GM23338 (cell line): ENCODE data around the gene CCDC188. TPM values are rescaled to one million over a fixed set of nuclear protein-coding genes. Genes with fewer than 3 reads are reported as not detected.

Experiments used
- ATAC-seq: fragments of 200-7000 bp; cut with Tn5 transposase; 3 replicates; pipeline ENCODE4 v1.9.1; 2020
- DNase-seq: peaks from one replicate; pipeline ENCODE4 v3.0.0-alpha.2; 2015; ENCODE audit warnings: low spot score
- H2AFZ ChIP-seq: fragments of 200-600 bp; sonication (generic); 2 replicates; pipeline ENCODE4 v1.8.0; 2016; ENCODE audit warnings: antibody characterized with exemption, mild to moderate bottlenecking, moderate library complexity
- H3F3A ChIP-seq: fragments of 200-600 bp; sonication (generic); replicated peaks from 2 replicates; pipeline ENCODE4 v1.8.0; 2017; ENCODE audit warnings: antibody characterized with exemption, mixed run types, low read depth
- H3K27ac ChIP-seq: fragments of 200-600 bp; sonication (generic); 2 replicates; pipeline ENCODE4 v1.6.1; 2016; ENCODE audit warnings: low read depth
- H3K27me3 ChIP-seq: fragments of 200-600 bp; sonication (generic); 2 replicates; pipeline ENCODE4 v1.8.0; 2016; ENCODE audit warnings: mild to moderate bottlenecking, mixed run types, moderate library complexity; ENCODE audit not compliant: insufficient read depth
- H3K36me3 ChIP-seq: fragments of 200-600 bp; sonication (generic); 2 replicates; pipeline ENCODE4 v1.8.0; 2016; ENCODE audit warnings: mild to moderate bottlenecking; ENCODE audit not compliant: insufficient read depth
- H3K4me1 ChIP-seq: fragments of 200-600 bp; sonication (generic); 2 replicates; pipeline ENCODE4 v1.8.0; 2016; ENCODE audit warnings: mild to moderate bottlenecking, moderate library complexity; ENCODE audit not compliant: insufficient read depth
- H3K4me2 ChIP-seq: fragments of 200-600 bp; sonication (generic); 2 replicates; pipeline ENCODE4 v1.7.1; 2017; ENCODE audit warnings: mixed run types
- H3K4me3 ChIP-seq: fragments of 200-600 bp; sonication (generic); 2 replicates; pipeline ENCODE4 v1.6.1; 2016; ENCODE audit warnings: mixed run types
- H3K79me2 ChIP-seq: fragments of 200-600 bp; sonication (generic); replicated peaks from 2 replicates; pipeline ENCODE4 v1.8.0; 2017; ENCODE audit warnings: mild to moderate bottlenecking; ENCODE audit not compliant: insufficient read depth
- H3K9me2 ChIP-seq: fragments of 200-600 bp; sonication (generic); 2 replicates; pipeline ENCODE4 v1.8.0; 2017; ENCODE audit not compliant: insufficient read depth
- H4K20me1 ChIP-seq: fragments of 200-600 bp; sonication (generic); replicated peaks from 2 replicates; pipeline ENCODE4 v1.8.0; 2017; ENCODE audit warnings: mild to moderate bottlenecking; ENCODE audit not compliant: insufficient read depth
- H3K27ac Mint-ChIP-seq: 2 replicates; pipeline ENCODE4 v1.8.0; 2020; ENCODE audit warnings: inconsistent platforms, mild to moderate bottlenecking, moderate library complexity, mixed read lengths
- H3K27me3 Mint-ChIP-seq: 3 replicates; pipeline ENCODE4 v1.8.0; 2022; ENCODE audit warnings: low read depth, mild to moderate bottlenecking, moderate library complexity, mixed read lengths, inconsistent platforms; ENCODE audit not compliant: insufficient read depth, poor library complexity
- H3K36me3 Mint-ChIP-seq: 3 replicates; pipeline ENCODE4 v1.8.0; 2021; ENCODE audit warnings: low read depth, mild to moderate bottlenecking, inconsistent platforms, moderate library complexity, mixed read lengths
- H3K4me1 Mint-ChIP-seq: 3 replicates; pipeline ENCODE4 v1.8.0; 2020; ENCODE audit warnings: mild to moderate bottlenecking, inconsistent platforms, mixed read lengths
- H3K4me3 Mint-ChIP-seq: 3 replicates; pipeline ENCODE4 v1.8.0; 2021; ENCODE audit warnings: moderate library complexity, mild to moderate bottlenecking, inconsistent platforms, mixed read lengths
- H3K9me3 Mint-ChIP-seq: 3 replicates; pipeline ENCODE4 v1.8.0; 2020; ENCODE audit warnings: moderate library complexity, mild to moderate bottlenecking, inconsistent platforms, mixed read lengths
- CREB1 ChIP-seq: fragments of 250-450 bp; sonication (Bioruptor Pico); IDR thresholded peaks from 2 replicates; pipeline ENCODE4 v1.5.0; 2020; ENCODE audit warnings: low read depth, mild to moderate bottlenecking, moderate library complexity
- CTCF ChIP-seq, 2 experiments: fragments of 200-600 bp in 1 of 2; sonication (generic) in 1 of 2; conservative IDR thresholded peaks; 2 replicates each; pipeline versions ENCODE4 v1.5.1 to v1.6.1; 2016 to 2017; ENCODE audit warnings: antibody characterized with exemption in 2 of 2, low read depth in 2 of 2, mild to moderate bottlenecking in 2 of 2, moderate library complexity in 1 of 2
- ETS1 ChIP-seq: IDR thresholded peaks from 2 replicates; pipeline ENCODE4 v1.6.1; 2016; ENCODE audit warnings: antibody characterized with exemption
- EZH2 ChIP-seq: fragments of 200-600 bp; sonication (generic); IDR thresholded peaks from one replicate; pipeline ENCODE4 v1.8.0; 2017; ENCODE audit warnings: antibody characterized with exemption, mild to moderate bottlenecking, low read depth; ENCODE audit not compliant: unreplicated experiment
- EZH2phosphoT487 ChIP-seq: fragments of 200-600 bp; sonication (generic); IDR thresholded peaks from one replicate; pipeline ENCODE4 v1.8.1; 2018; ENCODE audit warnings: antibody characterized with exemption; ENCODE audit not compliant: unreplicated experiment
- JUNB ChIP-seq: IDR thresholded peaks from one replicate; pipeline ENCODE4 v1.6.1; 2016; ENCODE audit warnings: antibody characterized with exemption; ENCODE audit not compliant: unreplicated experiment
- NANOG ChIP-seq: IDR thresholded peaks from 2 replicates; pipeline ENCODE4 v1.6.1; 2016; ENCODE audit warnings: antibody characterized with exemption, borderline replicate concordance
- POLR2AphosphoS5 ChIP-seq: IDR thresholded peaks from 2 replicates; pipeline ENCODE4 v1.6.1; 2016; ENCODE audit warnings: antibody characterized with exemption, low read depth
- STAT1 ChIP-seq: IDR thresholded peaks from one replicate; pipeline ENCODE4 v1.6.1; 2016; ENCODE audit warnings: antibody characterized with exemption; ENCODE audit not compliant: unreplicated experiment
- ZNF114 ChIP-seq: fragments of 250-450 bp; sonication (Bioruptor Pico); IDR thresholded peaks from 2 replicates; pipeline ENCODE4 v1.5.0; 2020; ENCODE audit warnings: mild to moderate bottlenecking, moderate library complexity
- ZNF331 ChIP-seq: fragments of 250-450 bp; sonication (Bioruptor Pico); IDR thresholded peaks from 2 replicates; pipeline ENCODE4 v1.5.0; 2020; ENCODE audit warnings: low read depth, mild to moderate bottlenecking, moderate library complexity
- polyA plus RNA-seq: library from polyadenylated mRNA; unstranded; fragments of >200 nt; fragmentation: Nextera tagmentation; extraction: Ambion mirVana; gene quantifications from 2 replicates; pipeline ENCODE4 v1.2.1, GENCODE V29; 2016
- total RNA-seq: library from RNA; depleted of rRNA; stranded (reverse); fragments of >200 nt; shearing (Covaris generic); gene quantifications from 2 replicates; pipeline ENCODE4 v1.2.3, GENCODE V29; 2014
- TF ChIP-seq, protein P1 (sequence below): fragments of 250-450 bp; sonication (Bioruptor Pico); IDR thresholded peaks from 2 replicates; pipeline ENCODE4 v1.5.0; 2020; ENCODE audit warnings: mild to moderate bottlenecking, moderate library complexity
- TF ChIP-seq, protein P2 (sequence below): IDR thresholded peaks from one replicate; pipeline ENCODE4 v1.6.1; 2018; ENCODE audit warnings: antibody characterized with exemption; ENCODE audit not compliant: unreplicated experiment

CCDC188 gene
- total and polyA plus RNA-seq, 2 experiments from 2014 or later, result not detected

DNA sequence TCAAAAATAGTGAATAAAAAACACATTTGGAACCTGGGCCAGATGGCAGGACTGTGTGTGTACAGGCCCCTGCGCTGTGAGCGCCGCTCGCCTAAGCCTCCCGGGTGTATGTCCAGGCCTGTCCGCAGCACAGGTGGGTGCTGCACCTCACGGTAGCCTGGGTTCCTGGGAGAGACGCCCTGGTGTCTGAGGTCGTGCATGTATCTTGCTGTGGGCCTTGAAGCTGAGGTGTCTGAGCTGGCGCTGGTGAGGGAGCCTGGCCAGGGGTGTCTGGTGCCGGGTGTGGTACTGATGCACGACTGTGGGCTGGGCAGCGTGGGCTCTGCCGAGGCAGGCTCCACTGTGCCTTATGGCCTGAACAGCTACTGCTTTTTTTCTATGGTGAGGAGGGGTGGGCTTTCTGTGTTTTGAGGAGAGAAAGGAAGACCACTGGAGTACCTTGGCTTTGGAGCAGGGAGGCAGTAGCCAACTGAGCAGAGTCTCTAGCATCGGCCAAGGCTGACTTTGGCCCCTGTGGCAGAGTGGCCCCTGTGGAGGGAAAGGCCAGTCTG is 23.5 kb downstream of the CCDC188 start:
- H3K4me3 ChIP-seq, result no peak overlapping the region
- H2AFZ ChIP-seq, result no peak overlapping the region
- TF ChIP-seq ZNF331 (CRISPR knock-in tag), result no peak
- no peak for TF ChIP-seq EZH2phosphoT487
- TF ChIP-seq, protein P1, sequence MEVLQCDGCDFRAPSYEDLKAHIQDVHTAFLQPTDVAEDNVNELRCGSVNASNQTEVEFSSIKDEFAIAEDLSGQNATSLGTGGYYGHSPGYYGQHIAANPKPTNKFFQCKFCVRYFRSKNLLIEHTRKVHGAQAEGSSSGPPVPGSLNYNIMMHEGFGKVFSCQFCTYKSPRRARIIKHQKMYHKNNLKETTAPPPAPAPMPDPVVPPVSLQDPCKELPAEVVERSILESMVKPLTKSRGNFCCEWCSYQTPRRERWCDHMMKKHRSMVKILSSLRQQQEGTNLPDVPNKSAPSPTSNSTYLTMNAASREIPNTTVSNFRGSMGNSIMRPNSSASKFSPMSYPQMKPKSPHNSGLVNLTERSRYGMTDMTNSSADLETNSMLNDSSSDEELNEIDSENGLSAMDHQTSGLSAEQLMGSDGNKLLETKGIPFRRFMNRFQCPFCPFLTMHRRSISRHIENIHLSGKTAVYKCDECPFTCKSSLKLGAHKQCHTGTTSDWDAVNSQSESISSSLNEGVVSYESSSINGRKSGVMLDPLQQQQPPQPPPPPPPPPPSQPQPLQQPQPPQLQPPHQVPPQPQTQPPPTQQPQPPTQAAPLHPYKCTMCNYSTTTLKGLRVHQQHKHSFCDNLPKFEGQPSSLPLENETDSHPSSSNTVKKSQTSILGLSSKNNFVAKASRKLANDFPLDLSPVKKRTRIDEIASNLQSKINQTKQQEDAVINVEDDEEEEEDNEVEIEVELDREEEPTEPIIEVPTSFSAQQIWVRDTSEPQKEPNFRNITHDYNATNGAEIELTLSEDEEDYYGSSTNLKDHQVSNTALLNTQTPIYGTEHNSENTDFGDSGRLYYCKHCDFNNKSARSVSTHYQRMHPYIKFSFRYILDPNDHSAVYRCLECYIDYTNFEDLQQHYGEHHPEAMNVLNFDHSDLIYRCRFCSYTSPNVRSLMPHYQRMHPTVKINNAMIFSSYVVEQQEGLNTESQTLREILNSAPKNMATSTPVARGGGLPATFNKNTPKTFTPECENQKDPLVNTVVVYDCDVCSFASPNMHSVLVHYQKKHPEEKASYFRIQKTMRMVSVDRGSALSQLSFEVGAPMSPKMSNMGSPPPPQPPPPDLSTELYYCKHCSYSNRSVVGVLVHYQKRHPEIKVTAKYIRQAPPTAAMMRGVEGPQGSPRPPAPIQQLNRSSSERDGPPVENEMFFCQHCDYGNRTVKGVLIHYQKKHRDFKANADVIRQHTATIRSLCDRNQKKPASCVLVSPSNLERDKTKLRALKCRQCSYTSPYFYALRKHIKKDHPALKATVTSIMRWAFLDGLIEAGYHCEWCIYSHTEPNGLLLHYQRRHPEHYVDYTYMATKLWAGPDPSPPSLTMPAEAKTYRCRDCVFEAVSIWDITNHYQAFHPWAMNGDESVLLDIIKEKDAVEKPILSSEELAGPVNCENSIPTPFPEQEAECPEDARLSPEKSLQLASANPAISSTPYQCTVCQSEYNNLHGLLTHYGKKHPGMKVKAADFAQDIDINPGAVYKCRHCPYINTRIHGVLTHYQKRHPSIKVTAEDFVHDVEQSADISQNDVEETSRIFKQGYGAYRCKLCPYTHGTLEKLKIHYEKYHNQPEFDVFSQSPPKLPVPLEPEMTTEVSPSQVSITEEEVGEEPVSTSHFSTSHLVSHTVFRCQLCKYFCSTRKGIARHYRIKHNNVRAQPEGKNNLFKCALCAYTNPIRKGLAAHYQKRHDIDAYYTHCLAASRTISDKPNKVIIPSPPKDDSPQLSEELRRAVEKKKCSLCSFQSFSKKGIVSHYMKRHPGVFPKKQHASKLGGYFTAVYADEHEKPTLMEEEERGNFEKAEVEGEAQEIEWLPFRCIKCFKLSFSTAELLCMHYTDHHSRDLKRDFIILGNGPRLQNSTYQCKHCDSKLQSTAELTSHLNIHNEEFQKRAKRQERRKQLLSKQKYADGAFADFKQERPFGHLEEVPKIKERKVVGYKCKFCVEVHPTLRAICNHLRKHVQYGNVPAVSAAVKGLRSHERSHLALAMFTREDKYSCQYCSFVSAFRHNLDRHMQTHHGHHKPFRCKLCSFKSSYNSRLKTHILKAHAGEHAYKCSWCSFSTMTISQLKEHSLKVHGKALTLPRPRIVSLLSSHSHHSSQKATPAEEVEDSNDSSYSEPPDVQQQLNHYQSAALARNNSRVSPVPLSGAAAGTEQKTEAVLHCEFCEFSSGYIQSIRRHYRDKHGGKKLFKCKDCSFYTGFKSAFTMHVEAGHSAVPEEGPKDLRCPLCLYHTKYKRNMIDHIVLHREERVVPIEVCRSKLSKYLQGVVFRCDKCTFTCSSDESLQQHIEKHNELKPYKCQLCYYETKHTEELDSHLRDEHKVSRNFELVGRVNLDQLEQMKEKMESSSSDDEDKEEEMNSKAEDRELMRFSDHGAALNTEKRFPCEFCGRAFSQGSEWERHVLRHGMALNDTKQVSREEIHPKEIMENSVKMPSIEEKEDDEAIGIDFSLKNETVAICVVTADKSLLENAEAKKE (CRISPR knock-in tag), result no peak
- no peak for TF ChIP-seq JUNB
- no peak for TF ChIP-seq EZH2
- TF ChIP-seq, protein P2, sequence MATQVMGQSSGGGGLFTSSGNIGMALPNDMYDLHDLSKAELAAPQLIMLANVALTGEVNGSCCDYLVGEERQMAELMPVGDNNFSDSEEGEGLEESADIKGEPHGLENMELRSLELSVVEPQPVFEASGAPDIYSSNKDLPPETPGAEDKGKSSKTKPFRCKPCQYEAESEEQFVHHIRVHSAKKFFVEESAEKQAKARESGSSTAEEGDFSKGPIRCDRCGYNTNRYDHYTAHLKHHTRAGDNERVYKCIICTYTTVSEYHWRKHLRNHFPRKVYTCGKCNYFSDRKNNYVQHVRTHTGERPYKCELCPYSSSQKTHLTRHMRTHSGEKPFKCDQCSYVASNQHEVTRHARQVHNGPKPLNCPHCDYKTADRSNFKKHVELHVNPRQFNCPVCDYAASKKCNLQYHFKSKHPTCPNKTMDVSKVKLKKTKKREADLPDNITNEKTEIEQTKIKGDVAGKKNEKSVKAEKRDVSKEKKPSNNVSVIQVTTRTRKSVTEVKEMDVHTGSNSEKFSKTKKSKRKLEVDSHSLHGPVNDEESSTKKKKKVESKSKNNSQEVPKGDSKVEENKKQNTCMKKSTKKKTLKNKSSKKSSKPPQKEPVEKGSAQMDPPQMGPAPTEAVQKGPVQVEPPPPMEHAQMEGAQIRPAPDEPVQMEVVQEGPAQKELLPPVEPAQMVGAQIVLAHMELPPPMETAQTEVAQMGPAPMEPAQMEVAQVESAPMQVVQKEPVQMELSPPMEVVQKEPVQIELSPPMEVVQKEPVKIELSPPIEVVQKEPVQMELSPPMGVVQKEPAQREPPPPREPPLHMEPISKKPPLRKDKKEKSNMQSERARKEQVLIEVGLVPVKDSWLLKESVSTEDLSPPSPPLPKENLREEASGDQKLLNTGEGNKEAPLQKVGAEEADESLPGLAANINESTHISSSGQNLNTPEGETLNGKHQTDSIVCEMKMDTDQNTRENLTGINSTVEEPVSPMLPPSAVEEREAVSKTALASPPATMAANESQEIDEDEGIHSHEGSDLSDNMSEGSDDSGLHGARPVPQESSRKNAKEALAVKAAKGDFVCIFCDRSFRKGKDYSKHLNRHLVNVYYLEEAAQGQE, result no peak
- no peak for TF ChIP-seq STAT1
- no peak for TF ChIP-seq ETS1
- TF ChIP-seq CTCF (conservative IDR thresholded peaks at IDR 0.05; ENCODE audit: low read depth in 2 of 2), result no peak
- no peak for TF ChIP-seq ZNF114 (CRISPR knock-in tag)
- no peak for TF ChIP-seq CREB1 (CRISPR knock-in tag)
- TF ChIP-seq POLR2AphosphoS5, result no peak; the same call in 1 of the 2 replicates
- TF ChIP-seq NANOG, result no peak
- DNase-seq, result no peak
- H3K4me2 ChIP-seq, result no peak overlapping the region
- Mint-ChIP-seq H3K36me3 (peaks cover 59% of the 10 kb centered on the region), H3K9me3 (no peaks in the 10 kb centered on the region), H3K4me3 (no peak overlapping the region), H3K4me1 (no peaks in the 10 kb centered on the region; the same call in 2 of the 3 replicates), H3K27ac (no peak overlapping the region; the same call in 1 of the 2 replicates), H3K27me3 (peaks cover 13% of the 10 kb centered on the region)
- H3K9me2 ChIP-seq, result no peaks in the 10 kb centered on the region
- H3K36me3 ChIP-seq, result peaks cover 17% of the 10 kb centered on the region; the same call in 1 of the 2 replicates
- H3K79me2 ChIP-seq, result peaks cover 11% of the 10 kb centered on the region
- peaks cover 47% of the 10 kb centered on the region for H3F3A ChIP-seq
- no peak for ATAC-seq
- H3K27me3 ChIP-seq, result no peaks in the 10 kb centered on the region
- peak overlapping the region; percentile 66 for H3K27ac ChIP-seq
- peaks cover 19% of the 10 kb centered on the region for H4K20me1 ChIP-seq
- H3K4me1 ChIP-seq, result no peaks in the 10 kb centered on the region
